K562 (cell line): ENCODE measurements around the gene AKNAD1. TPM values are rescaled to one million over a fixed set of nuclear protein-coding genes. Genes with fewer than 3 reads are reported as not detected.

Source experiments
- ATF7 ChIP-seq: fragments of 450-650 bp; IDR thresholded peaks from 2 replicates; pipeline ENCODE4 v1.7.1; 2014; ENCODE audit warnings: mild to moderate bottlenecking, moderate library complexity
- CCNT2 ChIP-seq: IDR thresholded peaks from 2 replicates; pipeline ENCODE4 v1.6.1; 2011; ENCODE audit warnings: borderline replicate concordance, low read depth, mild to moderate bottlenecking, moderate library complexity, mixed read lengths, low read length; ENCODE audit not compliant: insufficient read length; ENCODE audit errors: extremely low read depth
- CTBP1 ChIP-seq: fragments of 450-650 bp; IDR thresholded peaks from 2 replicates; pipeline ENCODE4 v1.6.1; 2016; ENCODE audit warnings: borderline replicate concordance
- CXXC5 ChIP-seq: fragments of 250-450 bp; sonication (Bioruptor Pico); IDR thresholded peaks from 2 replicates; pipeline ENCODE4 v1.8.0; 2022; ENCODE audit warnings: inconsistent platforms, mild to moderate bottlenecking, moderate library complexity
- DACH1 ChIP-seq: fragments of 450-650 bp; IDR thresholded peaks from 2 replicates; pipeline ENCODE4 v1.6.1; 2018; ENCODE audit not compliant: partially characterized antibody
- EP400 ChIP-seq: fragments of 450-650 bp; IDR thresholded peaks from 2 replicates; pipeline ENCODE4 v1.6.1; 2017; ENCODE audit warnings: antibody characterized with exemption, mild to moderate bottlenecking, moderate library complexity
- FOXJ2 ChIP-seq: fragments of 200-800 bp; sonication (Bioruptor generic); IDR thresholded peaks from 2 replicates; pipeline ENCODE4 v1.6.1; 2016; ENCODE audit warnings: missing genetic modification characterization, missing compliant biosample characterization
- JUN ChIP-seq, 2 experiments: sonication (generic) in 1 of 2; formaldehyde crosslinking in 1 of 2; IDR thresholded peaks; 2 replicates each; pipeline versions ENCODE4 v1.6.1 to v1.8.0; 2012 to 2022; ENCODE audit warnings: borderline replicate concordance in 2 of 2, mild to moderate bottlenecking in 2 of 2, improper control_type of control experiment in 1 of 2, low read depth in 1 of 2, low read length in 1 of 2, missing genetic modification reagents in 1 of 2
- NRF1 ChIP-seq, 2 experiments: fragments of 450-650 bp; IDR thresholded peaks in 1 of 2; conservative IDR thresholded peaks in 1 of 2; 2 replicates each; pipeline ENCODE4 v1.6.1; 2014; ENCODE audit warnings: mild to moderate bottlenecking in 2 of 2
- RAD51 ChIP-seq: fragments of 450-650 bp; IDR thresholded peaks from 2 replicates; pipeline ENCODE4 v1.7.1; 2016; ENCODE audit warnings: low read depth, mild to moderate bottlenecking, borderline replicate concordance
- RBBP5 ChIP-seq: fragments of 200-600 bp; sonication (generic); IDR thresholded peaks from 2 replicates; pipeline ENCODE4 v1.6.1; 2012; ENCODE audit warnings: borderline replicate concordance, mild to moderate bottlenecking, low read length, control low read depth, inconsistent platforms; ENCODE audit not compliant: insufficient read depth, poor library complexity, severe bottlenecking
- SMARCC2 ChIP-seq: fragments of 450-650 bp; IDR thresholded peaks from 2 replicates; pipeline ENCODE4 v1.6.1; 2017; ENCODE audit warnings: antibody characterized with exemption, moderate library complexity, mild to moderate bottlenecking, low read depth
- SMARCE1 ChIP-seq: fragments of 450-650 bp; IDR thresholded peaks from 2 replicates; pipeline ENCODE4 v1.7.1; 2016; ENCODE audit warnings: mild to moderate bottlenecking
- SOX6 ChIP-seq: fragments of 450-650 bp; IDR thresholded peaks from 2 replicates; pipeline ENCODE4 v1.6.1; 2014; ENCODE audit warnings: mild to moderate bottlenecking
- TOE1 ChIP-seq, 2 experiments: fragments of 450-650 bp in 1 of 2; sonication (generic) in 1 of 2; formaldehyde crosslinking in 1 of 2; IDR thresholded peaks; 2 replicates each; pipeline versions ENCODE4 v1.7.1 to v1.8.0; 2016 to 2022; ENCODE audit warnings: borderline replicate concordance in 2 of 2, mild to moderate bottlenecking in 2 of 2, antibody characterized with exemption in 1 of 2, inconsistent platforms in 1 of 2, low read depth in 1 of 2, missing genetic modification reagents in 1 of 2, moderate library complexity in 1 of 2
- U2AF2 ChIP-seq: fragments of 200-400 bp; formaldehyde crosslinking; optimal IDR thresholded peaks from 2 replicates; pipeline ENCODE3; 2017; ENCODE audit warnings: low read depth, mild to moderate bottlenecking, low read length
- ZNF707 ChIP-seq: fragments of 250-450 bp; sonication (Bioruptor Pico); conservative IDR thresholded peaks from 2 replicates; pipeline ENCODE4 v1.8.0; 2022; ENCODE audit warnings: inconsistent platforms, mild to moderate bottlenecking, moderate library complexity
- polyA plus RNA-seq, 8 experiments: library from polyadenylated mRNA; depleted of rRNA in 4 of 8; stranded (reverse) in 5 of 8; unstranded in 3 of 8; fragments of >200 nt; fragmentation: Nextera tagmentation in 2 of 8; fragmentation: Illumina TruSeq in 1 of 8; extraction: Ambion mirVana in 2 of 8; extraction: Trizol in 1 of 8; gene quantifications; 2 replicates each; pipeline versions ENCODE4 v1.2.1 to v1.2.3, GENCODE V29; 2011 to 2014; ENCODE audit warnings: inconsistent platforms in 1 of 8, missing spikeins in 1 of 8
- total RNA-seq, 7 experiments: library from RNA; depleted of rRNA in 6 of 7; stranded (reverse); fragments of >200 nt in 6 of 7; fragmentation: Illumina TruSeq in 2 of 7; extraction: Trizol in 2 of 7; gene quantifications; 2 replicates each; pipeline versions ENCODE4 v1.2.1 to v1.2.3, GENCODE V29; 2011 to 2021; ENCODE audit warnings: low replicate concordance in 1 of 7
- TF ChIP-seq, protein P1 (sequence below), 2 experiments: fragments of 450-650 bp in 1 of 2; sonication (generic) in 1 of 2; formaldehyde crosslinking in 1 of 2; IDR thresholded peaks in 1 of 2; conservative IDR thresholded peaks in 1 of 2; 2 replicates each; pipeline versions ENCODE4 v1.6.1 to v1.8.1; 2016 to 2023; ENCODE audit warnings: mild to moderate bottlenecking in 2 of 2, moderate library complexity in 2 of 2, inconsistent platforms in 1 of 2, missing genetic modification reagents in 1 of 2
- TF ChIP-seq, protein P2 (sequence below), 2 experiments: fragments of 450-650 bp; conservative IDR thresholded peaks; 2 replicates each; pipeline ENCODE4 v1.6.1; 2017; ENCODE audit warnings: mild to moderate bottlenecking in 2 of 2, moderate library complexity in 2 of 2
- TF ChIP-seq, protein P3 (sequence below): fragments of 450-650 bp; formaldehyde crosslinking; IDR thresholded peaks from 2 replicates; pipeline ENCODE4 v1.4.0; 2020; ENCODE audit warnings: mild to moderate bottlenecking, mixed read lengths

Gene AKNAD1
- total and polyA plus RNA-seq, 9 of the 15 experiments (the other 6 are each of a cell fraction or from before 2014, with no cell fraction given) = 0.13 to 0.30 TPM; not detected in 7

DNA sequence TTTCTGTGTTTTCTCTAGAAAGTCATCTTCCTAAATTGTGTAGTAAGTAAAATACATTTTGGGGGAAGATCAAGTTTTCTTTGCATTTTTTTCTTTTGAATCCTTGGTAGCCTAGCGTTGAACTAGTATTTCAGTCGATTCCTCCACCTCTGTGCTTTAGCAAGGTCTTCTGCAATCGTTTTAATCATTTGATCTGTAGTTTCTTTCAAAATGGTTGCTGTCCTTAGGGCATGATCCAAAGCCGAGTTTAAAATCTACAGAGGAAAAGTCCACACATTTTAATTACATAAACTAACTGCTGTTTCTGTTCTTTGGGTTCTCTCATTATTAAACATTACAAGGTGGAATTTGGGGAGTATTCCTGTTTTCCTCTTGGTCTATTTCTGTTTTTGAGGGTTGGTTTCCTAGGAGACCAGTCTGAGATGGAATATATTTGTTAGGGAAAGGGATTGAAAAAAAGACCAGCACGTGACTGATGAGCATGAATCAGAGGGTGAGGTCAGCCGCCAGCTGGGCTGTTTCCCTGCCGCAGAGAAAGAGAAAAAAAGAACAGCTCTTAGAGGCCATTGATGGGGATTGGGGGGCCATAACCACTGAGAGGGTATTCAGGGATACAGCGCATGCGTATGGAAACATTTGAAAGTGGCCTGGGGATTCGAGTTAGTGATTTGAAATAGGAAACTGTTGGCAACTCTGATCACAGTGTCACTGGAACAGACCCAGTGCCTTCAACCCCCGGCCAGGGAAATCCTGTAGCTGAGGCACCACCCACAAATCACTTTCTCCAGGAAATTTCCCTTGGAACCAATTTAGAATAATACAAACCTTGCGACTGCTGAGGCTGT lies 40.6 kb downstream of the AKNAD1 start (continued):
- TF ChIP-seq RBBP5 (no peak), NRF1 (conservative IDR thresholded peaks at IDR 0.05 in 1 of 2, IDR thresholded peaks at IDR 0.05 in 1 of 2) (peak; percentile 52 to 61; a peak in 3 of 4 replicates), SMARCE1 (peak; percentile 57; the same call in 1 of the 2 replicates), ZNF707 (CRISPR knock-in tag) (no peak), CTBP1 (0 out of 2 replicates have a peak, but pooled peaks have one; percentile 21), RAD51 (peak; percentile 90), DACH1 (peak; percentile 79), CXXC5 (0 out of 2 replicates have a peak, but pooled peaks have one; percentile 5), SOX6 (0 out of 2 replicates have a peak, but pooled peaks have one; percentile 12), SMARCC2 (peak; percentile 47; the same call in 1 of the 2 replicates), JUN (IDR thresholded peaks at IDR 0.05; ENCODE audit: borderline replicate concordance, low read depth, low read length) (peak; percentile 94), JUN (CRISPR knock-in tag; IDR thresholded peaks at IDR 0.05; ENCODE audit: borderline replicate concordance) (no peak), U2AF2 (no peak), EP400 (peak; percentile 22; the same call in 1 of the 2 replicates), CCNT2 (no peak), FOXJ2 (tag) (peak; percentile 95), TOE1 (IDR thresholded peaks at IDR 0.05; ENCODE audit: borderline replicate concordance) (peak; percentile 89), TOE1 (CRISPR knock-in tag; IDR thresholded peaks at IDR 0.05; ENCODE audit: borderline replicate concordance, low read depth) (no peak), ATF7 (peak; percentile 84)
- TF ChIP-seq, protein P1, sequence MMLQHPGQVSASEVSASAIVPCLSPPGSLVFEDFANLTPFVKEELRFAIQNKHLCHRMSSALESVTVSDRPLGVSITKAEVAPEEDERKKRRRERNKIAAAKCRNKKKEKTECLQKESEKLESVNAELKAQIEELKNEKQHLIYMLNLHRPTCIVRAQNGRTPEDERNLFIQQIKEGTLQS (IDR thresholded peaks at IDR 0.05) = peak; percentile 96
- TF ChIP-seq, protein P1 (CRISPR knock-in tag; conservative IDR thresholded peaks at IDR 0.05) = no peak; the same call in 1 of the 2 replicates
- TF ChIP-seq, protein P2, sequence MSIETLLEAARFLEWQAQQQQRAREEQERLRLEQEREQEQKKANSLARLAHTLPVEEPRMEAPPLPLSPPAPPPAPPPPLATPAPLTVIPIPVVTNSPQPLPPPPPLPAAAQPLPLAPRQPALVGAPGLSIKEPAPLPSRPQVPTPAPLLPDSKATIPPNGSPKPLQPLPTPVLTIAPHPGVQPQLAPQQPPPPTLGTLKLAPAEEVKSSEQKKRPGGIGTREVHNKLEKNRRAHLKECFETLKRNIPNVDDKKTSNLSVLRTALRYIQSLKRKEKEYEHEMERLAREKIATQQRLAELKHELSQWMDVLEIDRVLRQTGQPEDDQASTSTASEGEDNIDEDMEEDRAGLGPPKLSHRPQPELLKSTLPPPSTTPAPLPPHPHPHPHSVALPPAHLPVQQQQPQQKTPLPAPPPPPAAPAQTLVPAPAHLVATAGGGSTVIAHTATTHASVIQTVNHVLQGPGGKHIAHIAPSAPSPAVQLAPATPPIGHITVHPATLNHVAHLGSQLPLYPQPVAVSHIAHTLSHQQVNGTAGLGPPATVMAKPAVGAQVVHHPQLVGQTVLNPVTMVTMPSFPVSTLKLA (conservative IDR thresholded peaks at IDR 0.05) = peak in 1 of 2 experiments; percentile 34; a peak in 1 of 4 replicates
- TF ChIP-seq, protein P3, sequence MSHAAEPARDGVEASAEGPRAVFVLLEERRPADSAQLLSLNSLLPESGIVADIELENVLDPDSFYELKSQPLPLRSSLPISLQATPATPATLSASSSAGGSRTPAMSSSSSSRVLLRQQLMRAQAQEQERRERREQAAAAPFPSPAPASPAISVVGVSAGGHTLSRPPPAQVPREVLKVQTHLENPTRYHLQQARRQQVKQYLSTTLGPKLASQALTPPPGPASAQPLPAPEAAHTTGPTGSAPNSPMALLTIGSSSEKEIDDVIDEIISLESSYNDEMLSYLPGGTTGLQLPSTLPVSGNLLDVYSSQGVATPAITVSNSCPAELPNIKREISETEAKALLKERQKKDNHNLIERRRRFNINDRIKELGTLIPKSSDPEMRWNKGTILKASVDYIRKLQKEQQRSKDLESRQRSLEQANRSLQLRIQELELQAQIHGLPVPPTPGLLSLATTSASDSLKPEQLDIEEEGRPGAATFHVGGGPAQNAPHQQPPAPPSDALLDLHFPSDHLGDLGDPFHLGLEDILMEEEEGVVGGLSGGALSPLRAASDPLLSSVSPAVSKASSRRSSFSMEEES (CRISPR knock-in tag) = peak; percentile 87
